PC-3 (cell line): ENCODE measurements around the gene SFT2D1. TPM values are rescaled to one million over a fixed set of nuclear protein-coding genes. Genes with fewer than 3 reads are reported as not detected.

ENCODE experiments used
- ATAC-seq: fragments of 200-7000 bp; cut with Tn5 transposase; 2 replicates; pipeline ENCODE4 v1.9.1; 2020; ENCODE audit warnings: mild to moderate bottlenecking, moderate library complexity
- BruUV-seq: library from RNA; stranded (reverse); fragments of 400-500 nt; replicated peaks from 2 replicates; lab custom pipeline; 2021; lab: Mats Ljungman, UMichigan
- CTCF ChIA-PET: fragments of 300-600 bp; sonication (Branson Sonifier 250); formaldehyde crosslinking; loops from one replicate; lab custom pipeline; 2022; ENCODE audit warnings: antibody characterized with exemption; lab: Charles Lee
- POLR2A ChIA-PET: fragments of 300-600 bp; sonication (Branson Sonifier 250); formaldehyde crosslinking; loops from one replicate; lab custom pipeline; 2022; ENCODE audit warnings: antibody characterized with exemption; ENCODE audit not compliant: unreplicated experiment; lab: Charles Lee
- DNase-seq: peaks from one replicate; pipeline ENCODE4 v3.0.0-alpha.2; 2015
- H2AFZ ChIP-seq: fragments of 300-600 bp; sonication (generic); 2 replicates; pipeline ENCODE4 v1.6.0; 2016; ENCODE audit warnings: antibody characterized with exemption, low read length
- H3F3A ChIP-seq: fragments of 300-600 bp; sonication (generic); one replicate; pipeline ENCODE4 v1.6.0; 2017; ENCODE audit warnings: antibody characterized with exemption, low read length, control low read depth, mild to moderate bottlenecking; ENCODE audit not compliant: unreplicated experiment
- H3K27ac ChIP-seq: fragments of 300-600 bp; sonication (generic); 2 replicates; pipeline ENCODE4 v1.5.1; 2016; ENCODE audit warnings: mild to moderate bottlenecking, low read length
- H3K27me3 ChIP-seq: fragments of 300-600 bp; sonication (generic); 2 replicates; pipeline ENCODE4 v1.6.1; 2016; ENCODE audit warnings: low read length, mixed read lengths
- H3K36me3 ChIP-seq: fragments of 300-600 bp; sonication (generic); 2 replicates; pipeline ENCODE4 v1.6.1; 2016; ENCODE audit warnings: low read depth, mixed run types, low read length, mixed read lengths
- H3K4me1 ChIP-seq: fragments of 300-600 bp; sonication (generic); 2 replicates; pipeline ENCODE4 v1.5.1; 2016; ENCODE audit warnings: low read length; ENCODE audit not compliant: insufficient read depth
- H3K4me2 ChIP-seq: fragments of 300-600 bp; sonication (generic); 2 replicates; pipeline ENCODE4 v1.6.0; 2016; ENCODE audit warnings: low read length
- H3K4me3 ChIP-seq: fragments of 300-600 bp; sonication (generic); 2 replicates; pipeline ENCODE4 v1.5.1; 2016; ENCODE audit warnings: mild to moderate bottlenecking, low read length, mixed read lengths
- H3K79me2 ChIP-seq: fragments of 300-600 bp; sonication (generic); 2 replicates; pipeline ENCODE4 v1.6.1; 2017; ENCODE audit warnings: low read length, mixed read lengths
- H3K9ac ChIP-seq: fragments of 300-600 bp; sonication (generic); 2 replicates; pipeline ENCODE4 v1.6.0; 2016; ENCODE audit warnings: mild to moderate bottlenecking, low read length
- H3K9me2 ChIP-seq: fragments of 300-600 bp; sonication (generic); replicated peaks from 2 replicates; pipeline ENCODE4 v1.6.1; 2016; ENCODE audit warnings: mixed run types, low read length, mixed read lengths
- H3K9me3 ChIP-seq: fragments of 300-600 bp; sonication (generic); 2 replicates; pipeline ENCODE4 v1.6.1; 2016; ENCODE audit warnings: low read length, mixed read lengths
- H4K20me1 ChIP-seq: fragments of 300-600 bp; sonication (generic); 2 replicates; pipeline ENCODE4 v1.6.1; 2016; ENCODE audit warnings: low read length, mixed read lengths
- CTCF ChIP-seq: fragments of 300-600 bp; sonication (generic); conservative IDR thresholded peaks from 2 replicates; pipeline ENCODE4 v1.5.1; 2017; ENCODE audit warnings: antibody characterized with exemption, low read depth, mild to moderate bottlenecking, low read length
- EZH2 ChIP-seq: fragments of 300-600 bp; sonication (generic); IDR thresholded peaks from one replicate; pipeline ENCODE4 v1.6.1; 2017; ENCODE audit warnings: antibody characterized with exemption, mild to moderate bottlenecking, low read length; ENCODE audit not compliant: unreplicated experiment
- EZH2phosphoT487 ChIP-seq: fragments of 300-600 bp; sonication (generic); IDR thresholded peaks from 2 replicates; pipeline ENCODE4 v1.6.1; 2018; ENCODE audit warnings: mild to moderate bottlenecking, antibody characterized with exemption, low read length, borderline replicate concordance
- intact Hi-C: fragments of 100-400 bp; cut with micrococcal nuclease; formaldehyde crosslinking; loops from 2 replicates; pipeline ENCODE4 v1.9.0; 2023
- total RNA-seq: library from RNA; depleted of rRNA; stranded (reverse); fragments of >200 nt; gene quantifications from 2 replicates; pipeline ENCODE4 v1.2.3, GENCODE V29; 2014

SFT2D1 gene
- total RNA-seq, 1 experiment from 2014 or later: 28.0 TPM

GRCh38 chr6:166278579-166279392, 63.6 kb downstream of the SFT2D1 start:
- Histone ChIP-seq H3F3A (no peaks in the 10 kb centered on the region), H3K9me2 (no peaks in the 10 kb centered on the region), H3K9me3 (no peaks in the 10 kb centered on the region), H3K4me1 (no peaks in the 10 kb centered on the region), H3K79me2 (no peaks in the 10 kb centered on the region), H4K20me1 (no peaks in the 10 kb centered on the region), H3K36me3 (no peaks in the 10 kb centered on the region), H3K4me3 (no peak overlapping the region), H3K4me2 (no peak overlapping the region), H2AFZ (no peak overlapping the region), H3K27ac (no peak overlapping the region), H3K27me3 (peaks cover 16% of the 10 kb centered on the region), H3K9ac (no peak overlapping the region)
- no TSS peak for BruUV-seq
- DNase-seq (no peak), ATAC-seq (no peak)
- intact Hi-C loops: loop anchor here (5.0 kb wide), 1 partner anchor 104 kb away; the partner anchor contains the start of gene MPC1
- TF ChIP-seq EZH2 (no peak), CTCF (no peak), EZH2phosphoT487 (no peak)
- ChIA-PET CTCF (no interaction called here), POLR2A (no interaction called here)

GRCh38 chr6:166277892-166278578, 64.3 kb downstream of the SFT2D1 start:
- no peaks in the 10 kb centered on the region for H3K4me1 ChIP-seq
- CTCF ChIA-PET: no interaction called here
- H2AFZ ChIP-seq: no peak overlapping the region
- H3K27ac ChIP-seq: no peak overlapping the region
- H4K20me1 ChIP-seq: no peaks in the 10 kb centered on the region
- no peak for TF ChIP-seq CTCF
- no peak for TF ChIP-seq EZH2phosphoT487
- TF ChIP-seq EZH2: no peak
- DNase-seq (no peak), ATAC-seq (no peak)
- no peak overlapping the region for H3K4me3 ChIP-seq
- H3K9ac ChIP-seq: no peak overlapping the region
- no peaks in the 10 kb centered on the region for H3F3A ChIP-seq
- no peaks in the 10 kb centered on the region for H3K9me2 ChIP-seq
- H3K27me3 ChIP-seq: peaks cover 10% of the 10 kb centered on the region; the same call in 1 of the 2 replicates
- POLR2A ChIA-PET: no interaction called here
- no TSS peak for BruUV-seq
- H3K79me2 ChIP-seq: no peaks in the 10 kb centered on the region
- intact Hi-C loops: loop anchor here (5.0 kb wide), 1 partner anchor 104 kb away; the partner anchor contains the start of gene MPC1
- H3K36me3 ChIP-seq: no peaks in the 10 kb centered on the region
- H3K9me3 ChIP-seq: no peaks in the 10 kb centered on the region
- H3K4me2 ChIP-seq: no peak overlapping the region
